ENCODE measurements around the gene CEMIP2.

GRCh38 chr9:71694332-71694731, 74.0 kb downstream of the CEMIP2 start:
- no peak for TF ChIP-seq THRA (CRISPR knock-in tag; IDR thresholded peaks at IDR 0.05; ENCODE audit: borderline replicate concordance)
- no peak for TF ChIP-seq POLR2AphosphoS2 (IDR thresholded peaks at IDR 0.05; ENCODE audit: low read depth, low read length)
- no peak for TF ChIP-seq POLR2A (IDR thresholded peaks at IDR 0.05; ENCODE audit: insufficient read depth in 1 of 2, low read depth in 2 of 2, low read length in 2 of 2)
- TF ChIP-seq BRCA1 (CRISPR knock-in tag; IDR thresholded peaks at IDR 0.05): no peak
- TF ChIP-seq ZNF33B (CRISPR knock-in tag; IDR thresholded peaks at IDR 0.05): no peak
- no peak for TF ChIP-seq GABPB1 (CRISPR knock-in tag; IDR thresholded peaks at IDR 0.05)
- no peak for TF ChIP-seq SRF (IDR thresholded peaks at IDR 0.05; ENCODE audit: low read depth, low read length)
- no peak for TF ChIP-seq ZNF318 (CRISPR knock-in tag; IDR thresholded peaks at IDR 0.05)
- TF ChIP-seq IRF9 (CRISPR knock-in tag; IDR thresholded peaks at IDR 0.05; ENCODE audit: borderline replicate concordance): no peak
- TF ChIP-seq ASH2L (IDR thresholded peaks at IDR 0.05; ENCODE audit: insufficient read length, low read depth, low read length): no peak
- no peak for TF ChIP-seq ZNF264 (CRISPR knock-in tag; IDR thresholded peaks at IDR 0.05)
- no peak for TF ChIP-seq ZNF326 (CRISPR knock-in tag; IDR thresholded peaks at IDR 0.05; ENCODE audit: borderline replicate concordance)
- no peak for TF ChIP-seq CTCF (CRISPR knock-in tag; IDR thresholded peaks at IDR 0.05)
- no peak for TF ChIP-seq REST (IDR thresholded peaks at IDR 0.05; ENCODE audit: borderline replicate concordance in 1 of 2, low read depth in 1 of 2, low read length in 2 of 2)
